Measurements from ENCODE around the gene NIM1K.
"Not testable (repeated sequence)": the region's sequence is repeated elsewhere in the genome, so short reads cannot be mapped to it uniquely, and the experiment has no call there.

NIM1K gene

GRCh38 chr5:43314724-43315123 is 122.7 kb downstream of the NIM1K start:
- DNase-seq (ENCODE audit: low read depth) = no peak

- DNase-seq (ENCODE audit: low read depth) = no peak
Measured at GRCh38 chr5:43315263-43315662, 123.2 kb downstream of the NIM1K start.

GRCh38 chr5:43315682-43316081 is 123.7 kb downstream of the NIM1K start:
- no peak for DNase-seq (ENCODE audit: low read depth)

- DNase-seq (ENCODE audit: low read depth) = no peak
Measured at GRCh38 chr5:43316421-43316820, 124.4 kb downstream of the NIM1K start.

- no peak for DNase-seq (ENCODE audit: low read depth)
Measured at GRCh38 chr5:43320846-43321245, 128.8 kb downstream of the NIM1K start.

GRCh38 chr5:43323488-43323887 is 131.5 kb downstream of the NIM1K start:
- DNase-seq (ENCODE audit: low read depth) = not testable (repeated sequence)

- DNase-seq (ENCODE audit: low read depth) = not testable (repeated sequence)
Measured at GRCh38 chr5:43325624-43326023, 133.6 kb downstream of the NIM1K start.

All from T-helper 22 cell (primary cell).